HCEC 1CT (cell line): ENCODE data around the gene SLC38A8.
A peak's percentile ranks its signal among the peaks of the same experiment; 100 is the strongest.

Experiments
- DNase-seq: peaks from one replicate; pipeline ENCODE4 v3.0.0-alpha.2; 2017

SLC38A8 gene

GRCh38 chr16:84047626-84048025 is 5.0 kb upstream of the SLC38A8 start:
- no peak for DNase-seq

- DNase-seq: no peak
Measured at GRCh38 chr16:84047206-84047605, 4.6 kb upstream of the SLC38A8 start.

DNA sequence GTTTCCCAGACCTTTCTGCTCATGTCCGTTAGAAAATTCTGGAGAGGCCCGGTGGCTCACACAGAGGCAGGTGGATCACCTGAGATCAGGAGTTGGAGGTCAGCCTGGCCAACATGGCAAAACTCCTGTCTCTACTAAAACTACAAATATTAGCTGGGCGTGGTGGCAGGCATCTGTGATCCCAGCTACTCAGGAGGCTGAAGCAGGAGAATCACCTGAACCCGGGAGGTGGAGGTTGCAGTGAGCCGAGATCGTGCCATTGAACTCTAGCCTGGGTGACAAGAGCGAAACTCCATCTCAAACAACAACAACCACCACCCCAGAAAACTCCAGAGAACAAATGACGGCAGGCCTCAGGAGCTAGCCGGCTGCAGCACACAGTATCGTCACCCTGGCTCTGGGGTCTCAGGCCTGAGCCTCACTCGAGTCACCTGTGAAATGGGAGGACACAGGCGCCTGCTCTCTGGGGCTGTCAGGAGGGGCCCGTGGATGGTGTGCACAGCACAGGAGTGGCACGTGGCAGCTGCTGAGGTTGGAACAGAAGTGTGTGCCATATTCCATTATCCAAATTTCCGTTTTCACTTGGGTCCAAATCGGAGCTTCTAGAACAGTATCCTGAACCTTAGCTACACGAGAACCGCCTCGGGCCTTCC is 3.3 kb upstream of the SLC38A8 start:
- no peak for DNase-seq

DNA sequence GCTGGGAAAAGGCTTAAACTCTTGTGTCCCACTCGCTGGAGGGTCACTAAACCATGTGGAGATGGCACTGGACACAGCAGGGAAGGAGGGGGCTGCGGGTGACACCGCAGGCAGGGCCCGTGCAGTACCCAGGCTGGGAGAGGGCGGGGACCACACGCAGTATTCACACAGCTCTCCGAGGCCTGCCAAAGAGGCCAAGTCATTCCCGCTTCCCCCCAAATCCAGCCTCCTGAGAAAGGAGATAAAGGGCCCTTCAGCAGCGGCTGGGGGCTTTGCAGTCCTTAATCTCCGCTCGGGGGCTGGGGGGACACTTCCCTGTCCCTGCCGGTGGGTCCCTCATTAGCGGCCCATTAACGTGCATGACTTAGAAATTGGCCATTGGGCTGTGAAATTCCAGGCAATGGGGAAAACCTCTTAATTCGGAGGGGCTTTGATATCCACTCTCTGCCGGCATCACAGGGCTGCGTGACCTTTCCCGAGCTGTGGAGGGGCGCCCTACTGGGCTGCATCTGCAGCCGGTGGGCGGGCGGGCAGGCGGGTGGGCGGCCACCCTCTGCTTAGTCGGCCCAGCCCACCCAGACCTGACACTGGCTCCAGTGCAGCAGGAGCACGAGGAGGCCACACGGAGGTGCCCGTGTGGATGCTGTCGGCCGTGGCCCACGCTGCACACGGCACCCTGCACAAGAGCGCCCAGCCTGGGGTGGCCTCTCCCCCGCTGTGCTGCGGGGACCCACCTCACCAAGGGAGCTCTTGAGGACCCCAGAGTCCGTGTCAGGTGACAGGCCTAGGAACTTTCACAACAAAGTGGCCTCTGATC is 2.6 kb upstream of the SLC38A8 start:
- DNase-seq: no peak

GRCh38 chr16:84044118-84044488 is 1.5 kb upstream of the SLC38A8 start:
- peak; percentile 3 for DNase-seq

DNA sequence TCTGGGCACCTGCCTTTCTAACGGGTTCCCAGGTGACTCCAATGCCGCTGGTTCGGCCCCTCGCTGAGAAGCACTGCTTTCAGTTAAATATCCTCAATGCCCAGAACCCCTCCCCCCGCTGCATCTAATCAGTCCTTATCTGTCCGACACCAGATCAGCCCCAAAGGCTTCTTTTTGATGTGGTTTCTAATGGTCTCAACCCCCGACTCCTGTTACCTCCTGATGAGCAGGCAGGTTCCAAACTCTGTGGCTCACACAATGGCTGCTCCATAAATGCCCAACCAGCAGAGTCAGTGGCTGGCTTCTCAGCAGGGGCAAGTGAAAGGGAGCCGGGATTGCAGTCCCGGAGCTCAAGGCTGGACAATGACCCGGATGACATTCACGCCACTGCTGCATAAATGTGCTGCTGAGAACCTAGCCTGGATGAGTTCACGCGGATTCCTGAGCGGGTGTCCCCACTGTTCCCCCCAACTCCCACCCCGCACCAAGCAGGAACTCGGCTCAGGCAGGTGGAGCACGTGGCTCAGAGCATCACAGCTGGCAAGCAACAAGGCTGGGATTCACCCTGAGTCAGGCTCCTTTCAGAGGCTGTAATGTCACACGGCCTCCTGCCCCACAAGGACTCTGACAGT is 1.0 kb upstream of the SLC38A8 start:
- DNase-seq: no peak

GRCh38 chr16:84042879-84043485 is 387 bp upstream of the SLC38A8 start:
- DNase-seq: no peak

GRCh38 chr16:84041881-84042280 is 714 bp downstream of the SLC38A8 start:
- DNase-seq: no peak

- no peak for DNase-seq
Measured at GRCh38 chr16:84040823-84041820, 1.5 kb downstream of the SLC38A8 start.

DNA sequence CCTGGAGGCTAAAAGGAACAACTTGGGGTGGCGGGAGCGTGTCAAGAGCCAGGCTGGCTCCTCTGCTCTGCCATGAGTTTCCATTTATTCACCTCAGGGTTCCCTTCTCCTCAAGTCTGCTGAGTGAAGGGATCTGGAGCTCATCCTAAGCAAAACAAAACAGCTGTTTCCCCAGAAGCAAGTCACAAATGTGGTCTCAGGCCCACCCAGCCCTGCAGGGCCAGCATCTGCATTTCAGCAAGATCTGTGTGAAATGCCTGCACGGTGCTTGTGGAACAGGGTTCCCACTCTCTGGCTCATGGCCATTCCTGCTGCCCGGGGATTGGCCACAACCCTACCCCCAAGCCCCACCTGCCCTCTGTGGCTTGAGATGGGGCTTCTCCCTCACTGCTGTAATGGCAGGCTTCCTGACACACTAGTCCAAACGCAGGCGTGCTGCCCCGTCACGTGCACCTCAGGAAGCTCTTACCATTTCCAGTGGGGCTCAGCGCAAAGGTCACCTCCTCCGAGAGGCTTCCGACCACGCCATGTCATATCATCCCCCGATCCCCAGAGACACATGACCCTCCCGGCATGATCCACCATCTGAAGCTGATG is 2.3 kb downstream of the SLC38A8 start:
- no peak for DNase-seq

DNA sequence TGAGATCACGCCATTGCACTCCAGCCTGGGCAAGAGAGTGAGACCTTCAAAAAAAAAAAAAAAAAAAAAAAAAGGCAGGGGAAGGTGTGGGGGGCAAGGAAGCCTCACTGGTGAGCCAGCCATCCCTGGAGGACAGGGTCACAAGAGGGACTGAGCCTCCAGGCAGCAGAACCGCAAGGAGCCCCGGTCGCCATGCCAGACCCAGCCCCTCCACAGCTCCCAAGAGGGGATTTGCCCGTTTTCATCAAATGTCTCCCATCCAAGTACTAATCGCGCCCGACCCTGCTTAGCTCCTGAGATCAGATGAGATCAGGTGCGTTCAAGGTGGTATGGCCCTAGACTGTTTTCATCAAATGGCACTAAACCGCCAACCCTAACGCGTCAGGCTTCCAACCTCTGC is 2.9 kb downstream of the SLC38A8 start:
- no peak for DNase-seq

- no peak for DNase-seq
Measured at GRCh38 chr16:84038469-84038868, 4.1 kb downstream of the SLC38A8 start.

- no peak for DNase-seq
Measured at GRCh38 chr16:84036982-84037425, 5.6 kb downstream of the SLC38A8 start.

DNA sequence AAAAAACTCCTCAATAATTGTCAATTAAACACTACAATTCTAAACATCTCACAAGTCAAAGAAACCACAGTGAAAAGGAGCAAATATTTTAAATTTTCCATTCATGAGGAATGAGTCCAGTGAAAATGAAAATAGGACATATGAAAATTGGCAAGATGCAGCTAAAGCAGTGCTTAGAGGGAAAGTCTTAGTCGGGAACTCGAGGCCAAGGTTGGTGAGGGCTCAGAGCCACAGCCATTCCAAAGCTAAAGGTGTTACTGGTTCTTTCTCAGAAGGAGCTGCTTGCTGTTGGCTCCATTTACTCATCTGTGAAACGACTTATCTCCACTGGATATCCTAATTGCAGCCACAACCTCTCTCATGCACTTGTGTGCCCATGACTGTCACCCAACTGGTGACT is 6.5 kb downstream of the SLC38A8 start:
- no peak for DNase-seq

GRCh38 chr16:84034516-84034915 is 8.1 kb downstream of the SLC38A8 start:
- DNase-seq: no peak

DNA sequence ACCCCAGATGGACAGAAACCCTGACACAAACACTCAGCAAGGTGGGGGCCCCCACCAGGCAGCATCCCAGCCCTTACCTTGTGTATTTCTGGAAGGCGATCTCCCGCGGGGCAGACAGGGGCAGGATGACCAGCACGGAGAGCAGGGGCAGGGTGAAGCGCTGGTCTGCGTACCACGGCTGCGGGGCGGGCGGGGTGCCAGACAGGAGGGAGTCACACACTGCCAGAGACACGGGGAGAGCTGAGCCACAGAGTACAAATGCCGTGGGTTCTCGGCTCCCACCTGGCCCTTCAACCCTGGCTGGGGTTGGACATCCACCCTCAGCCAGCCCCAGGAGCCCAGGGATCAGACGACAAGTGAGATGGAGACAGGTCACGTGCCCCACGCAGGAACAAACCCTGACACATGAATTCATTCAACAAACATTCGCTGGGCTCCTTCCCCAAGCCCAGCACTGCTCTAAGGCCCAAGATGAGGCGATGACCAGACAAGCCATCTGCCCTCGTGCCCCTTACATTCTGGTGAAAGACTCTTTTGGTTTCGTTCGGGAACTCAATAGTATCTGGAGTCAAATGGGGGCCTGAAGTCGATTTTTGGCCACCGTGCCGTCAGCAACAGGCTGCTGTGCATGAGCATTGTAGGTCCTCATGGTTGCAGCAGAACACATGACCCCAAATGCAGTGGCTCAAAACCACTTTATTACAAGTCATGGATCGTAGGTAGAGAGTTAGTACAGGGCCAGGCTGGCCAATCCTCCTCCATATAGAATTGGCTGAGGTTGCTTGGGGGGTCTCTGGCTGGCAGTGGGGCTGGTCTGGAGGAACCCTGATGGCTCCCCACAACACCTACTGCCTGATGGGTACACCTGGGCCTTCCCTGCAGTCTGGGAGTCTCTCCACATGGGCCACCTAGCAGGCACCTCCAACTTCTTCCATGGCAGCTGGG is 9.1 kb downstream of the SLC38A8 start:
- DNase-seq: no peak

GRCh38 chr16:84032458-84033178 is 10.0 kb downstream of the SLC38A8 start:
- DNase-seq: no peak

- no peak for DNase-seq
Measured at GRCh38 chr16:84031556-84031955, 11.0 kb downstream of the SLC38A8 start.

- DNase-seq: no peak
Measured at GRCh38 chr16:84029297-84030047, 13.1 kb downstream of the SLC38A8 start.
